Gastroesophageal sphincter (tissue), 4 donors: ENCODE data around the gene CEACAM20. TPM values are rescaled to one million over a fixed set of nuclear protein-coding genes. Genes with fewer than 3 reads are reported as not detected.

ENCODE experiments used
- ATAC-seq: fragments of 150-250 bp; one replicate; pipeline ENCODE4 v1.9.1; 2016; ENCODE audit warnings: mild to moderate bottlenecking, moderate library complexity
- H3K27ac ChIP-seq, 4 donors: fragments of 200-600 bp; sonication (generic) in 3 of 4; 1 replicate in 3 of 4; 2 replicates in 1 of 4; pipeline ENCODE4 v1.5.1; 2016 to 2019
- H3K27me3 ChIP-seq: fragments of 200-600 bp; sonication (generic); one replicate; pipeline ENCODE4 v1.5.1; 2019
- H3K36me3 ChIP-seq, 2 donors: fragments of 200-600 bp; sonication (generic); one replicate each; pipeline ENCODE4 v1.5.1; 2019; ENCODE audit warnings: control low read depth in 1 of 2
- H3K4me1 ChIP-seq, 3 donors: fragments of 200-600 bp; sonication (generic); 1 replicate in 2 of 3; 2 replicates in 1 of 3; pipeline ENCODE4 v1.5.1; 2016 to 2019; ENCODE audit warnings: control low read depth in 2 of 3
- H3K4me3 ChIP-seq, 2 donors: fragments of 200-600 bp; sonication (generic); one replicate each; pipeline ENCODE4 v1.5.1; 2019; ENCODE audit warnings: mild to moderate bottlenecking in 1 of 2, moderate library complexity in 1 of 2
- H3K9me3 ChIP-seq, 3 donors: fragments of 200-600 bp; sonication (generic); one replicate each; pipeline ENCODE4 v1.5.1; 2017 to 2019; ENCODE audit warnings: control low read depth in 2 of 3
- CTCF ChIP-seq, 4 experiments: fragments of 200-600 bp in 2 of 4; fragments of 450-650 bp in 2 of 4; sonication (generic) in 1 of 4; IDR thresholded peaks; one replicate each; pipeline ENCODE4 v1.5.1; 2017 to 2019; ENCODE audit warnings: antibody characterized with exemption in 4 of 4, mild to moderate bottlenecking in 2 of 4, moderate library complexity in 2 of 4
- EP300 ChIP-seq: sonication (generic); formaldehyde crosslinking; IDR thresholded peaks from one replicate; pipeline ENCODE4 v1.6.1; 2017; ENCODE audit warnings: antibody characterized with exemption, mild to moderate bottlenecking
- POLR2A ChIP-seq, 2 donors: fragments of 450-650 bp; IDR thresholded peaks; one replicate each; pipeline ENCODE4 v1.6.1; 2017; ENCODE audit warnings: antibody characterized with exemption in 2 of 2, mild to moderate bottlenecking in 2 of 2, moderate library complexity in 1 of 2
- POLR2AphosphoS5 ChIP-seq: sonication (generic); formaldehyde crosslinking; IDR thresholded peaks from one replicate; pipeline ENCODE4 v1.6.1; 2017; ENCODE audit warnings: antibody characterized with exemption
- WGBS, 2 donors: methylation state at CpG; one replicate each; pipeline ENCODE4 v1.1.5; 2018; ENCODE audit warnings: low coverage in 1 of 2; 5-methylcytosine and 5-hydroxymethylcytosine counted together
- total RNA-seq, 4 donors: library from RNA; depleted of rRNA; stranded (reverse); fragments of >200 nt; gene quantifications; one replicate each; pipeline ENCODE4 v1.1.0, GENCODE V29; 2016

CEACAM20 gene
- total RNA-seq, 4 donors from 2014 or later, result not detected

GRCh38 chr19:44527554-44527953 is 1.9 kb downstream of the CEACAM20 start:
- Histone ChIP-seq H3K27ac (no peak overlapping the region), H3K27me3 (peaks cover 54% of the 10 kb centered on the region), H3K4me3 (no peak overlapping the region), H3K4me1 (no peaks in the 10 kb centered on the region), H3K36me3 (no peaks in the 10 kb centered on the region), H3K9me3 (no peaks in the 10 kb centered on the region)
- no peak for TF ChIP-seq EP300
- TF ChIP-seq CTCF (IDR thresholded peaks at IDR 0.05), result no peak
- TF ChIP-seq POLR2A (IDR thresholded peaks at IDR 0.05), result no peak
- 76 to 84% methylated on average over 2 to 3 of the region's 7 CpGs for WGBS, 2 donors
- ATAC-seq, result no peak

GRCh38 chr19:44525721-44526430 is 3.6 kb downstream of the CEACAM20 start:
- H3K36me3 ChIP-seq, result no peaks in the 10 kb centered on the region
- WGBS, 2 donors, result 16 to 20% methylated on average over 2 to 3 of the region's 4 CpGs
- H3K4me3 ChIP-seq, result no peak overlapping the region
- peaks cover 52% of the 10 kb centered on the region for H3K27me3 ChIP-seq
- ATAC-seq, result no peak
- TF ChIP-seq EP300, result no peak
- no peak for TF ChIP-seq POLR2AphosphoS5
- TF ChIP-seq POLR2A (IDR thresholded peaks at IDR 0.05), result no peak
- H3K27ac ChIP-seq, result no peak overlapping the region
- H3K4me1 ChIP-seq, result no peaks in the 10 kb centered on the region
- no peaks in the 10 kb centered on the region for H3K9me3 ChIP-seq

- Histone ChIP-seq H3K4me1 (no peaks in the 10 kb centered on the region), H3K27ac (no peak overlapping the region), H3K4me3 (no peak overlapping the region), H3K9me3 (peaks cover 0 to 8% (median 0%) of the 10 kb centered on the region in 3 donors), H3K27me3 (peaks cover 32% of the 10 kb centered on the region), H3K36me3 (no peaks in the 10 kb centered on the region)
- WGBS, 2 donors, result 86 to 96% methylated on average over 1 to 2 of the region's 2 CpGs
- no peak for ATAC-seq
- TF ChIP-seq EP300 (no peak), POLR2AphosphoS5 (no peak), POLR2A (IDR thresholded peaks at IDR 0.05) (no peak), CTCF (IDR thresholded peaks at IDR 0.05) (no peak)
These were observed 8.1 kb downstream of the CEACAM20 start for GRCh38 chr19:44521370-44521769.

- 68 to 80% methylated on average over 1 to 3 of the region's 7 CpGs for WGBS, 2 donors
- Histone ChIP-seq H3K27ac (no peak overlapping the region), H3K36me3 (no peaks in the 10 kb centered on the region), H3K4me1 (no peaks in the 10 kb centered on the region), H3K27me3 (peaks cover 36% of the 10 kb centered on the region), H3K4me3 (no peak overlapping the region), H3K9me3 (peaks cover 0 to 8% (median 0%) of the 10 kb centered on the region in 3 donors)
- ATAC-seq, result no peak
- TF ChIP-seq EP300, result no peak
- TF ChIP-seq CTCF (IDR thresholded peaks at IDR 0.05), result no peak
- no peak for TF ChIP-seq POLR2AphosphoS5
- no peak for TF ChIP-seq POLR2A (IDR thresholded peaks at IDR 0.05)
These were observed 12.3 kb downstream of the CEACAM20 start for GRCh38 chr19:44517146-44517545.

- ATAC-seq, result no peak
- no peaks in the 10 kb centered on the region for H3K4me1 ChIP-seq
- WGBS, 2 donors, result 73 to 100% methylated on average over 1 of the region's 1 CpG
- no peak overlapping the region for H3K4me3 ChIP-seq
- no peak overlapping the region for H3K27ac ChIP-seq
- TF ChIP-seq POLR2A (IDR thresholded peaks at IDR 0.05) (no peak), CTCF (IDR thresholded peaks at IDR 0.05) (no peak), EP300 (no peak), POLR2AphosphoS5 (no peak)
- H3K9me3 ChIP-seq, result peaks cover 0 to 8% (median 0%) of the 10 kb centered on the region in 3 donors
- no peaks in the 10 kb centered on the region for H3K36me3 ChIP-seq
- H3K27me3 ChIP-seq, result peaks cover 40% of the 10 kb centered on the region
These were observed 13.6 kb downstream of the CEACAM20 start for GRCh38 chr19:44515907-44516306.
